ENCODE results near the gene YOD1.

GRCh38 chr1:207067665-207068064, 16.7 kb upstream of the YOD1 start:
- TF ChIP-seq CTCF (conservative IDR thresholded peaks at IDR 0.05) (no peak), EZH2 (IDR thresholded peaks at IDR 0.05; ENCODE audit: low read depth) (no peak)

Measured in PC-9 (cell line).